ENCODE results near the gene ARRB2. TPM values are rescaled to one million over a fixed set of nuclear protein-coding genes. Genes with fewer than 3 reads are reported as not detected.

ARRB2 gene
- total and polyA plus RNA-seq, 2 experiments from 2014 or later: 17.3 to 23.3 TPM

- H3K4me3 ChIP-seq: no peak overlapping the region
- no peak for DNase-seq (ENCODE audit: low read depth in 1 of 2, low spot score in 1 of 2)
- no peaks in the 10 kb centered on the region for H3K9me3 ChIP-seq (ENCODE audit: low read depth)
- H3K27ac ChIP-seq: no peak overlapping the region
- H3K4me1 ChIP-seq (ENCODE audit: low read depth): no peaks in the 10 kb centered on the region
- TF ChIP-seq CTCF (IDR thresholded peaks at IDR 0.05; ENCODE audit: low read depth, low read length): no peak
- no peaks in the 10 kb centered on the region for H3K36me3 ChIP-seq
- no peaks in the 10 kb centered on the region for H3K27me3 ChIP-seq
Observed at GRCh38 chr17:4768298-4768697, 57.9 kb downstream of the ARRB2 start.

- Histone ChIP-seq H3K9me3 (ENCODE audit: low read depth) (no peaks in the 10 kb centered on the region), H3K27me3 (no peaks in the 10 kb centered on the region), H3K27ac (no peak overlapping the region), H3K4me1 (ENCODE audit: low read depth) (no peaks in the 10 kb centered on the region), H3K4me3 (no peak overlapping the region), H3K36me3 (no peaks in the 10 kb centered on the region)
- TF ChIP-seq CTCF (IDR thresholded peaks at IDR 0.05; ENCODE audit: low read depth, low read length): no peak
- no peak for DNase-seq (ENCODE audit: low read depth in 1 of 2, low spot score in 1 of 2)
Observed at GRCh38 chr17:4769628-4770027, 59.2 kb downstream of the ARRB2 start.

Other genes with a start within 250 kb of the ARRB2 start
- gene SPNS2, start 211.8 kb upstream of the ARRB2 start, total RNA-seq: 1.0 and 3.5 TPM in 2 replicates
- gene SPNS2, start 211.8 kb upstream of the ARRB2 start, polyA plus RNA-seq: 1.6 and 1.7 TPM in 2 replicates
- gene MYBBP1A, start 155.2 kb upstream of the ARRB2 start, total RNA-seq: 47.4 and 57.1 TPM in 2 replicates
- gene MYBBP1A, start 155.2 kb upstream of the ARRB2 start, polyA plus RNA-seq: 51.5 and 69.3 TPM in 2 replicates
- gene GGT6, start 150.1 kb upstream of the ARRB2 start, total RNA-seq: not detected in 2 replicates
- not detected in 2 replicates for gene GGT6, start 150.1 kb upstream of the ARRB2 start, polyA plus RNA-seq
- gene SMTNL2, start 126.1 kb upstream of the ARRB2 start, total RNA-seq: 176 and 184 TPM in 2 replicates
- gene SMTNL2, start 126.1 kb upstream of the ARRB2 start, polyA plus RNA-seq: 269 TPM in 2 replicates
- gene ALOX15, start 69.0 kb upstream of the ARRB2 start, total RNA-seq: 0.71 and 1.1 TPM in 2 replicates
- gene ALOX15, start 69.0 kb upstream of the ARRB2 start, polyA plus RNA-seq: 1.5 TPM in 1 of 2 replicates, not detected in the other
- 47.3 and 63.2 TPM in 2 replicates for gene PELP1, start 6.5 kb upstream of the ARRB2 start, total RNA-seq
- gene PELP1, start 6.5 kb upstream of the ARRB2 start, polyA plus RNA-seq: 52.6 and 77.7 TPM in 2 replicates
- 36.8 and 47.7 TPM in 2 replicates for gene MED11, start 20.8 kb downstream of the ARRB2 start, total RNA-seq
- gene MED11, start 20.8 kb downstream of the ARRB2 start, polyA plus RNA-seq: 39.1 and 40.8 TPM in 2 replicates
- not detected in 2 replicates for gene ZMYND15, start 29.2 kb downstream of the ARRB2 start, total RNA-seq
- gene ZMYND15, start 29.2 kb downstream of the ARRB2 start, polyA plus RNA-seq: not detected in 2 replicates
- 0.60 and 0.66 TPM in 2 replicates for gene CXCL16, start 29.3 kb downstream of the ARRB2 start, total RNA-seq
- gene CXCL16, start 29.3 kb downstream of the ARRB2 start, polyA plus RNA-seq: 0.89 and 1.2 TPM in 2 replicates
- not detected in 2 replicates for gene TM4SF5, start 61.3 kb downstream of the ARRB2 start, total RNA-seq
- not detected in 2 replicates for gene TM4SF5, start 61.3 kb downstream of the ARRB2 start, polyA plus RNA-seq
- gene VMO1, start 75.7 kb downstream of the ARRB2 start, total RNA-seq: 0.78 and 2.2 TPM in 2 replicates
- gene VMO1, start 75.7 kb downstream of the ARRB2 start, polyA plus RNA-seq: 1.1 and 1.2 TPM in 2 replicates
- gene GLTPD2, start 78.3 kb downstream of the ARRB2 start, total RNA-seq: not detected in 2 replicates
- 4.1 and 5.4 TPM in 2 replicates for gene GLTPD2, start 78.3 kb downstream of the ARRB2 start, polyA plus RNA-seq
- 136 and 260 TPM in 2 replicates for gene PSMB6, start 85.5 kb downstream of the ARRB2 start, total RNA-seq
- 409 and 580 TPM in 2 replicates for gene PSMB6, start 85.5 kb downstream of the ARRB2 start, polyA plus RNA-seq
- 15.0 and 18.3 TPM in 2 replicates for gene PLD2, start 96.5 kb downstream of the ARRB2 start, total RNA-seq
- gene PLD2, start 96.5 kb downstream of the ARRB2 start, polyA plus RNA-seq: 12.4 and 16.8 TPM in 2 replicates
- 31.3 and 47.7 TPM in 2 replicates for gene MINK1, start 122.7 kb downstream of the ARRB2 start, total RNA-seq
- 27.1 and 35.9 TPM in 2 replicates for gene MINK1, start 122.7 kb downstream of the ARRB2 start, polyA plus RNA-seq
- gene C17orf107, start 188.9 kb downstream of the ARRB2 start, total RNA-seq: 1.7 and 7.4 TPM in 2 replicates
- gene C17orf107, start 188.9 kb downstream of the ARRB2 start, polyA plus RNA-seq: 1.3 and 1.6 TPM in 2 replicates
- 0.35 and 1.5 TPM in 2 replicates for gene CHRNE, start 192.5 kb downstream of the ARRB2 start, total RNA-seq
- gene CHRNE, start 192.5 kb downstream of the ARRB2 start, polyA plus RNA-seq: 0.32 and 1.1 TPM in 2 replicates
- not detected in 2 replicates for gene GP1BA, start 221.6 kb downstream of the ARRB2 start, total RNA-seq
- 0.61 and 0.81 TPM in 2 replicates for gene GP1BA, start 221.6 kb downstream of the ARRB2 start, polyA plus RNA-seq
- gene SLC25A11, start 229.4 kb downstream of the ARRB2 start, total RNA-seq: 118 and 127 TPM in 2 replicates
- 223 and 229 TPM in 2 replicates for gene SLC25A11, start 229.4 kb downstream of the ARRB2 start, polyA plus RNA-seq
- gene RNF167, start 229.6 kb downstream of the ARRB2 start, total RNA-seq: 67.4 and 73.4 TPM in 2 replicates
- gene RNF167, start 229.6 kb downstream of the ARRB2 start, polyA plus RNA-seq: 71.4 and 77.1 TPM in 2 replicates
- 1,337 and 2,688 TPM in 2 replicates for gene PFN1, start 237.9 kb downstream of the ARRB2 start, total RNA-seq
- gene PFN1, start 237.9 kb downstream of the ARRB2 start, polyA plus RNA-seq: 1,185 and 1,476 TPM in 2 replicates
- 595 and 1,068 TPM in 2 replicates for gene ENO3, start 240.5 kb downstream of the ARRB2 start, total RNA-seq
- gene ENO3, start 240.5 kb downstream of the ARRB2 start, polyA plus RNA-seq: 955 and 1,853 TPM in 2 replicates